ENCODE data around the gene IFT57.

Gene IFT57

GRCh38 chr3:108130701-108131474, 91.3 kb downstream of the IFT57 start:
- no peak for TF ChIP-seq FOXM1 (IDR thresholded peaks at IDR 0.05; ENCODE audit: borderline replicate concordance, low read depth)
- no peak for TF ChIP-seq NFIC (IDR thresholded peaks at IDR 0.05)
- TF ChIP-seq TAF1 (IDR thresholded peaks at IDR 0.05; ENCODE audit: low read depth): no peak
- no peak for TF ChIP-seq ZBTB7A (IDR thresholded peaks at IDR 0.05; ENCODE audit: low read depth)
- no peak for TF ChIP-seq USF1 (IDR thresholded peaks at IDR 0.05)

GRCh38 chr3:108130236-108130635, 92.0 kb downstream of the IFT57 start:
- TF ChIP-seq RAD21 (IDR thresholded peaks at IDR 0.05; ENCODE audit: low read depth) (no peak), CEBPB (IDR thresholded peaks at IDR 0.05) (no peak), CREB1 (IDR thresholded peaks at IDR 0.05; ENCODE audit: low read depth) (no peak), NFIC (IDR thresholded peaks at IDR 0.05) (no peak), FOXM1 (IDR thresholded peaks at IDR 0.05; ENCODE audit: borderline replicate concordance, low read depth) (no peak), USF1 (IDR thresholded peaks at IDR 0.05) (no peak), EP300 (IDR thresholded peaks at IDR 0.05; ENCODE audit: borderline replicate concordance) (no peak), ZBTB7A (IDR thresholded peaks at IDR 0.05; ENCODE audit: low read depth) (no peak), TAF1 (IDR thresholded peaks at IDR 0.05; ENCODE audit: low read depth) (no peak)

- TF ChIP-seq TCF12 (IDR thresholded peaks at IDR 0.05; ENCODE audit: low read depth): no peak
- no peak for TF ChIP-seq FOXM1 (IDR thresholded peaks at IDR 0.05; ENCODE audit: borderline replicate concordance, low read depth)
- no peak for TF ChIP-seq TAF1 (IDR thresholded peaks at IDR 0.05; ENCODE audit: low read depth)
- TF ChIP-seq ZBTB7A (IDR thresholded peaks at IDR 0.05; ENCODE audit: low read depth): no peak
- TF ChIP-seq REST (IDR thresholded peaks at IDR 0.05; ENCODE audit: low read depth): no peak
Observed at GRCh38 chr3:108127301-108127988, 94.8 kb downstream of the IFT57 start.

GRCh38 chr3:108126348-108126747, 95.9 kb downstream of the IFT57 start:
- no peak for TF ChIP-seq TEAD4 (IDR thresholded peaks at IDR 0.05)
- TF ChIP-seq MAX (IDR thresholded peaks at IDR 0.05): no peak
- TF ChIP-seq FOXM1 (IDR thresholded peaks at IDR 0.05; ENCODE audit: borderline replicate concordance, low read depth): no peak
- no peak for TF ChIP-seq NFIC (IDR thresholded peaks at IDR 0.05)
- no peak for TF ChIP-seq EP300 (IDR thresholded peaks at IDR 0.05; ENCODE audit: borderline replicate concordance)
- no peak for TF ChIP-seq REST (IDR thresholded peaks at IDR 0.05; ENCODE audit: low read depth)
- TF ChIP-seq TCF12 (IDR thresholded peaks at IDR 0.05; ENCODE audit: low read depth): no peak
- no peak for TF ChIP-seq CREB1 (IDR thresholded peaks at IDR 0.05; ENCODE audit: low read depth)
- no peak for TF ChIP-seq CEBPB (IDR thresholded peaks at IDR 0.05)
- no peak for TF ChIP-seq ZBTB7A (IDR thresholded peaks at IDR 0.05; ENCODE audit: low read depth)
- no peak for TF ChIP-seq USF1 (IDR thresholded peaks at IDR 0.05)
- no peak for TF ChIP-seq TAF1 (IDR thresholded peaks at IDR 0.05; ENCODE audit: low read depth)
- no peak for TF ChIP-seq EGR1 (IDR thresholded peaks at IDR 0.05)

- TF ChIP-seq TEAD4 (IDR thresholded peaks at IDR 0.05) (no peak), MAX (IDR thresholded peaks at IDR 0.05) (no peak), NFIC (IDR thresholded peaks at IDR 0.05) (no peak), TCF12 (IDR thresholded peaks at IDR 0.05; ENCODE audit: low read depth) (no peak), EP300 (IDR thresholded peaks at IDR 0.05; ENCODE audit: borderline replicate concordance) (no peak), EGR1 (IDR thresholded peaks at IDR 0.05) (no peak), USF1 (IDR thresholded peaks at IDR 0.05) (no peak), TAF1 (IDR thresholded peaks at IDR 0.05; ENCODE audit: low read depth) (no peak), REST (IDR thresholded peaks at IDR 0.05; ENCODE audit: low read depth) (no peak), CEBPB (IDR thresholded peaks at IDR 0.05) (no peak), RAD21 (IDR thresholded peaks at IDR 0.05; ENCODE audit: low read depth) (no peak)
Observed at GRCh38 chr3:108125550-108126071, 96.6 kb downstream of the IFT57 start.

Measured in Ishikawa (cell line).